ENCODE measurements around the gene TP73. TPM values are rescaled to one million over a fixed set of nuclear protein-coding genes. Genes with fewer than 3 reads are reported as not detected.

Gene TP73
- total and polyA plus RNA-seq, 4 donors: 0.30 to 3.0 (median 1.2) TPM

GRCh38 chr1:3633344-3634058 is 18.8 kb upstream of the TP73 start:
- Histone ChIP-seq H3K36me3 (ENCODE audit: control insufficient read depth, insufficient read depth, low read length) (peaks cover 98% of the 10 kb centered on the region), H3K27me3 (ENCODE audit: control insufficient read depth, insufficient read depth, low read length) (no peaks in the 10 kb centered on the region), H3K4me1 (ENCODE audit: control insufficient read depth, insufficient read depth, low read length) (no peaks in the 10 kb centered on the region), H3K4me3 (ENCODE audit: low read depth, low read length) (no peak overlapping the region), H3K9me3 (ENCODE audit: control insufficient read depth, insufficient read depth, low read length) (no peaks in the 10 kb centered on the region), H3K27ac (ENCODE audit: low read depth, low read length) (no peak overlapping the region)
- WGBS (ENCODE audit: insufficient coverage): 97% methylated on average over 23 of the region's 28 CpGs
- DNase-seq (ENCODE audit: low read depth in 4 of 6, low spot score in 6 of 6): no peak

GRCh38 chr1:3634059-3634800 is 18.1 kb upstream of the TP73 start:
- no peaks in the 10 kb centered on the region for H3K9me3 ChIP-seq (ENCODE audit: control insufficient read depth, insufficient read depth, low read length)
- 91% methylated on average over 22 of the region's 22 CpGs for WGBS (ENCODE audit: insufficient coverage)
- DNase-seq (ENCODE audit: low read depth in 4 of 6, low spot score in 6 of 6): no peak
- H3K27me3 ChIP-seq (ENCODE audit: control insufficient read depth, insufficient read depth, low read length): no peaks in the 10 kb centered on the region
- no peak overlapping the region for H3K27ac ChIP-seq (ENCODE audit: low read depth, low read length)
- no peak overlapping the region for H3K4me3 ChIP-seq (ENCODE audit: low read depth, low read length)
- H3K4me1 ChIP-seq (ENCODE audit: control insufficient read depth, insufficient read depth, low read length): no peaks in the 10 kb centered on the region
- peaks cover 98% of the 10 kb centered on the region for H3K36me3 ChIP-seq (ENCODE audit: control insufficient read depth, insufficient read depth, low read length)

- no peak for DNase-seq (ENCODE audit: low read depth in 4 of 6, low spot score in 6 of 6)
- 97% methylated on average over 12 of the region's 14 CpGs for WGBS (ENCODE audit: insufficient coverage)
- no peaks in the 10 kb centered on the region for H3K27me3 ChIP-seq (ENCODE audit: control insufficient read depth, insufficient read depth, low read length)
- no peak overlapping the region for H3K27ac ChIP-seq (ENCODE audit: low read depth, low read length)
- H3K4me3 ChIP-seq (ENCODE audit: low read depth, low read length): no peak overlapping the region
- no peaks in the 10 kb centered on the region for H3K9me3 ChIP-seq (ENCODE audit: control insufficient read depth, insufficient read depth, low read length)
- H3K4me1 ChIP-seq (ENCODE audit: control insufficient read depth, insufficient read depth, low read length): no peaks in the 10 kb centered on the region
- H3K36me3 ChIP-seq (ENCODE audit: control insufficient read depth, insufficient read depth, low read length): peaks cover 98% of the 10 kb centered on the region
Observed at GRCh38 chr1:3636080-3636479, 16.2 kb upstream of the TP73 start.

- Histone ChIP-seq H3K27ac (ENCODE audit: low read depth, low read length) (no peak overlapping the region), H3K4me3 (ENCODE audit: low read depth, low read length) (no peak overlapping the region), H3K4me1 (ENCODE audit: control insufficient read depth, insufficient read depth, low read length) (no peaks in the 10 kb centered on the region), H3K36me3 (ENCODE audit: control insufficient read depth, insufficient read depth, low read length) (peaks cover 98% of the 10 kb centered on the region), H3K27me3 (ENCODE audit: control insufficient read depth, insufficient read depth, low read length) (no peaks in the 10 kb centered on the region), H3K9me3 (ENCODE audit: control insufficient read depth, insufficient read depth, low read length) (no peaks in the 10 kb centered on the region)
- no peak for DNase-seq (ENCODE audit: low read depth in 4 of 6, low spot score in 6 of 6)
- WGBS (ENCODE audit: insufficient coverage): 98% methylated on average over 10 of the region's 11 CpGs
Observed at GRCh38 chr1:3636531-3636930, 15.8 kb upstream of the TP73 start.

GRCh38 chr1:3638027-3638426 is 14.3 kb upstream of the TP73 start:
- Histone ChIP-seq H3K27ac (ENCODE audit: low read depth, low read length) (no peak overlapping the region), H3K4me1 (ENCODE audit: control insufficient read depth, insufficient read depth, low read length) (no peaks in the 10 kb centered on the region), H3K27me3 (ENCODE audit: control insufficient read depth, insufficient read depth, low read length) (no peaks in the 10 kb centered on the region), H3K9me3 (ENCODE audit: control insufficient read depth, insufficient read depth, low read length) (no peaks in the 10 kb centered on the region), H3K36me3 (ENCODE audit: control insufficient read depth, insufficient read depth, low read length) (peaks cover 92% of the 10 kb centered on the region), H3K4me3 (ENCODE audit: low read depth, low read length) (no peak overlapping the region)
- WGBS (ENCODE audit: insufficient coverage): 89% methylated on average over 11 of the region's 12 CpGs
- DNase-seq (ENCODE audit: low read depth in 4 of 6, low spot score in 6 of 6): no peak

- 100% methylated on average over 1 of the region's 15 CpGs for WGBS (ENCODE audit: insufficient coverage)
- no peaks in the 10 kb centered on the region for H3K9me3 ChIP-seq (ENCODE audit: control insufficient read depth, insufficient read depth, low read length)
Observed at GRCh38 chr1:3638676-3639075, 13.6 kb upstream of the TP73 start.

GRCh38 chr1:3639397-3639911 is 12.9 kb upstream of the TP73 start:
- Histone ChIP-seq H3K4me3 (ENCODE audit: low read depth, low read length) (no peak overlapping the region), H3K27me3 (ENCODE audit: control insufficient read depth, insufficient read depth, low read length) (no peaks in the 10 kb centered on the region), H3K36me3 (ENCODE audit: control insufficient read depth, insufficient read depth, low read length) (peaks cover 87% of the 10 kb centered on the region), H3K4me1 (ENCODE audit: control insufficient read depth, insufficient read depth, low read length) (no peaks in the 10 kb centered on the region), H3K27ac (ENCODE audit: low read depth, low read length) (no peak overlapping the region), H3K9me3 (ENCODE audit: control insufficient read depth, insufficient read depth, low read length) (no peaks in the 10 kb centered on the region)
- 93% methylated on average over 22 of the region's 23 CpGs for WGBS (ENCODE audit: insufficient coverage)
- DNase-seq (ENCODE audit: low read depth in 4 of 6, low spot score in 6 of 6): no peak

More at GRCh38 chr1:3638676-3639075, 13.6 kb upstream of the TP73 start:
- Histone ChIP-seq H3K36me3 (ENCODE audit: control insufficient read depth, insufficient read depth, low read length) (peaks cover 91% of the 10 kb centered on the region), H3K4me1 (ENCODE audit: control insufficient read depth, insufficient read depth, low read length) (no peaks in the 10 kb centered on the region), H3K27ac (ENCODE audit: low read depth, low read length) (no peak overlapping the region), H3K4me3 (ENCODE audit: low read depth, low read length) (no peak overlapping the region), H3K27me3 (ENCODE audit: control insufficient read depth, insufficient read depth, low read length) (no peaks in the 10 kb centered on the region)
- no peak for DNase-seq (ENCODE audit: low read depth in 4 of 6, low spot score in 6 of 6)

- no peaks in the 10 kb centered on the region for H3K27me3 ChIP-seq (ENCODE audit: control insufficient read depth, insufficient read depth, low read length)
- no peak overlapping the region for H3K27ac ChIP-seq (ENCODE audit: low read depth, low read length)
- peaks cover 82% of the 10 kb centered on the region for H3K36me3 ChIP-seq (ENCODE audit: control insufficient read depth, insufficient read depth, low read length)
- 91% methylated on average over 33 of the region's 36 CpGs for WGBS (ENCODE audit: insufficient coverage)
- no peaks in the 10 kb centered on the region for H3K4me1 ChIP-seq (ENCODE audit: control insufficient read depth, insufficient read depth, low read length)
- H3K9me3 ChIP-seq (ENCODE audit: control insufficient read depth, insufficient read depth, low read length): no peaks in the 10 kb centered on the region
- H3K4me3 ChIP-seq (ENCODE audit: low read depth, low read length): no peak overlapping the region
- DNase-seq (ENCODE audit: low read depth in 4 of 6, low spot score in 6 of 6): no peak
Observed at GRCh38 chr1:3640121-3640837, 12.0 kb upstream of the TP73 start.

GRCh38 chr1:3641046-3641760 is 11.1 kb upstream of the TP73 start:
- H3K27me3 ChIP-seq (ENCODE audit: control insufficient read depth, insufficient read depth, low read length): no peaks in the 10 kb centered on the region
- H3K4me1 ChIP-seq (ENCODE audit: control insufficient read depth, insufficient read depth, low read length): no peaks in the 10 kb centered on the region
- WGBS (ENCODE audit: insufficient coverage): 96% methylated on average over 16 of the region's 26 CpGs
- H3K27ac ChIP-seq (ENCODE audit: low read depth, low read length): no peak overlapping the region
- DNase-seq (ENCODE audit: low read depth in 4 of 6, low spot score in 6 of 6): no peak
- H3K36me3 ChIP-seq (ENCODE audit: control insufficient read depth, insufficient read depth, low read length): peaks cover 82% of the 10 kb centered on the region
- H3K9me3 ChIP-seq (ENCODE audit: control insufficient read depth, insufficient read depth, low read length): no peaks in the 10 kb centered on the region
- H3K4me3 ChIP-seq (ENCODE audit: low read depth, low read length): no peak overlapping the region

All from spinal cord (tissue), 10 donors.